Activated CD8-positive, alpha-beta memory T cell treated with anti-CD3 and anti-CD28 coated beads for 1 hour (primary cell): ENCODE results near the gene MAP2K7.
A peak's percentile ranks its signal among the peaks of the same experiment; 100 is the strongest.
"Not testable (repeated sequence)": the region's sequence is repeated elsewhere in the genome, so short reads cannot be mapped to it uniquely, and the experiment has no call there.

Experiments used
- DNase-seq, 2 donors: peaks; one replicate each; pipeline ENCODE4 v3.0.0-alpha.2; 2020; ENCODE audit warnings: low read depth in 1 of 2; ENCODE audit errors: extremely low read depth in 1 of 2

MAP2K7 gene

DNA sequence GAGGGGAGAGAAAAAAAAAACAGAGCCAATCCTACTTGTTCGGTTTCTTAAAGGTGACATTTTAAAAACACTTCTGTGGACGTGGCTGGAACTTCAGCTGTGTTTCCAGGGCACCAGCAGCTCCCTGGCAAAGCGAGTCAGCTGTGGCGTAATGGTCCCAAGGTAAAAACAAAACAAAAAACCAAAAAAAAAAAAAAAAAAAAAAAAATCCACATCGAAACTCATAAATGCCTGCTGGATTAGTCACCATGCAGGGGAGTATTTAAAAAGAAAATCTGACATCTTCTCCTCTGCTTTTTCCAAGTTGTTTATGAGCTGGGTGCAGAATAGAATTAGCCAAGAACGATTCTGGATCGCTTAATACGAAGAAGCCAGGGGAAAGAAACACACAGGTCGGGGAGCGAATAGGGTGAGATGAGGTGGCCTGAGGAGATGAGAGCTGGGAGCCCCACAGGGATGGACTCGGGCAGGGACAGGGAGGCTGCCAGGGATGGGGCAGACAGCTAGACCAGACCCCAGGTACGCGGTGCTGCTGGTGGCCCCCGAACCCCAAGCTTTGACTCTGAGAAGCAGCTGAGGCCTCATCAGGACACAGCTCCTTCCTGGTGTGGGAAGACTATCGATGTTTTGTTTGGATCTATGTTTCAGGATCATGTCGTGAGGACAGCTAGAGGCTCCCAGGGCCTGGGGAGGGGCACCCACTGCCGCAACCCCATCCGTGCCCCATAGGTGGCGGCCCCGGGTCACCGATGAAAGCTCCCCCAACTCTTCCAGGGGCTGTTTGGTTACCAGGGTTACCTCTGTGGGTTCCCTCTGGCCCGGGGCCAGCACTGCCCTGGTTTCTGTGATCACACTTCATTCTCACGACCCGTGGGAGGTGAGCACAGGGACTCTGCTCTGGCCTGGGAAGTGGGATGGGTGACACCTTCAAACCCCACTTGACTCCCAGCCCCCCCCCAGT lies 25.3 kb downstream of the MAP2K7 start:
- DNase-seq, result peak; percentile 53 to 58

DNA sequence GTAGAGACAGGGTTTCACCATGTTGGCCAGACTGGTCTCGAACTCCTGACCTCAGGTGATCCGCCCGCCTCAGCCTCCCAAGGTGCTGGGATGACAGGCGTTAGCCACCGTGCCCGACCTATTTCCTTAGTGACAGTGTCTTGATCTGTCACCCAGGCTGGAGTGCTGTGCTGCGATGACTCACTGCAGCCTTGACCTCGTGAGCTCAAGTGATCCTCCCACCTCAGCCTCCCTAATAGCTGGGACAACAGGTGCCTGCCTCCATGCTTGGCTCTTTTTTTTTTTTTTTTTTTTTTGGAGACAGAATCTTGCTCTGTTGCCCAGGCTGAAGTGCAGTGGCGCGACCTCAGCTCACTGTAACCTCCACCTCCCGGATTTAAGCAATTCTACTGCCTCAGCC lies 26.4 kb downstream of the MAP2K7 start:
- DNase-seq, result not testable (repeated sequence)

DNA sequence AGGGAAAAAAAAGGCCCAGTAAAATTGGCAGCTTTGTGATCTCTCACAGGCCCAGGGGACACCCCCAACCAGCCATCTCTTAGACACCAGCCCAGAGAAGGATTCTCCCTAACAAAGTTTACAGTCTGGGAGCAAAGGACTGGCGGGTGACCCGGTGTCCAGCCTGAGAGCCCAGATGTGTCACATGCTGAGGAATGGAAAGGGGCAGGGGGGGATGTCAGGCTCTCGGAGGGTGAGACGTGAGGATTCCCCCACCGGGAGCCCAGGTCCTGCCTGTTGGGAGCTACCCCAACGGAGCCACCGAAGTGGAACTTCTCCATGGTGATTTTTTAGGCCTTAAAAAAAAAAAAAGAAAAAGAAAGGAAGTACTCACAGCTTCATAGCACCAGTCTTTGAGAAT lies 27.1 kb downstream of the MAP2K7 start:
- DNase-seq, result no peak

DNA sequence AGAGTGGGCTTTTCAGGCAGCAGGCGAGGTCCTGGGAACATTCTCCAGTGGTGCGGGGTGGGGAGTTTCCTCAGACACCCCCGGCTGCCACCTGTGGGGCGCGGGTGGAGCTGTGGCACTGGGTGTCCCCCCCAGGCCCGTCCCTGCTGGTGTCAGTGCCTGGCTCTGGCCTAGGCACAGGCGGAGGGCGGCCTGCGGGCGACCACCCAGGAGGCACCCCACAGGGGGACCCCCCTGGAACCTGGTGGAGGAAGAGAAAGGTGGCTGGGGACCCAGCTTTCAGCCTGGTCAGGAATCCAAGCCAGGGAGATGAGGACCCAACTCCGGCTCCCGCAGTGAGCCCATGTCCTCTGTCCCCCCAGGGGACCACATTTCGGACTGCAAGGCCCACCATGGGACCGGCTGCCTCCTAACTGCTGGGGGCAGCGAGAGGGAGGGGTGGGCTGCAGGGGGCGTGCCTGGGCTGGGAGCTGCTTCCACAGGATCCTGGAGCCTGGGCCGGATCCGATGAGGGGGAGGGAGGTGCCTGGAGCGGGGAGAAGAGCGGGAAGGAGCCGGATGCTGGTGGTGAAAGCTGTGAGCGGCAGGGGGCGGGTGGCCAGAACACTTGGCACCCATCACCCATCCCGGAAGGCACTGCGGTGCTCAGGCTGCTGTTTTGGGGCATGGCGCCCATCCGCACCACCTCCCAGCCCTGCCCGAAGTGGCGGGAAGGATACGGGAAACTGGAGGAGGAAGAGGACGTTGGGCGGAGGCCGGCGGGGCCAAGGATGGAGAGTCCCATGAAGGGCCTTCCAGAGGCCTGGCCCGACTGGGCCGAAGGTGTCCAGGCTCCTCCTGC lies 27.8 kb downstream of the MAP2K7 start:
- no peak for DNase-seq

DNA sequence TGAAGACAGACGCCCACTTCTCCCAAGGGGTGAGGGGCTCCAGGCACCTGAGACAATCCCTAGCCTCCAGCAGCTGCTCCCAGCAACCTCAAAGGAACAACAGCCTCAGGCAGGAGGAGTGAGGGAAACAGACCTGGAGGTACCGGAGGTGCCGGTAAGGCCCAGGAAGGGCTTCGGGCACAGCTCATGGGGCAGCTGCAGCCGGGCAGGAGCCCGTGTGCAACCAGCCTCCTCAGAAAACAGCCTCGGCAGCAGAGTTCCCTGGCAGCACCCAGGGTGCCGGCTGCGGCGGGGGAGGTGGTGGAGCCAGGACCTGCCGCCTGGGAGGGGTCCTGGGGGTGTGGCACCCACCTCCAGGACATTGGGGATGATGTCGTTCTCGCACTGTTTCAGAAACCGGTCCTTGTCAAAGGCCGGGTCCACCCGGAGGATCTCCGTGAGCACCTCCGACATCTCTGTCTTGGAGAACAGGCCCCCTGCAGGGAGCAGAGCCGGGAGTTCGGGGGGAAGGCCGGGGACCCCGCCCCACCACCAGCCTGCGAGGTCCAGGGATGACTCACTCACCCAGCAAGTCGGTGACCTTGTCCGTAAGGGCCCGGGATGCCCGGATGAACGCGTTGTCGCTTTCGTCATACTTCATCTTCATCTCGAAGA lies 28.7 kb downstream of the MAP2K7 start:
- no peak for DNase-seq

DNA sequence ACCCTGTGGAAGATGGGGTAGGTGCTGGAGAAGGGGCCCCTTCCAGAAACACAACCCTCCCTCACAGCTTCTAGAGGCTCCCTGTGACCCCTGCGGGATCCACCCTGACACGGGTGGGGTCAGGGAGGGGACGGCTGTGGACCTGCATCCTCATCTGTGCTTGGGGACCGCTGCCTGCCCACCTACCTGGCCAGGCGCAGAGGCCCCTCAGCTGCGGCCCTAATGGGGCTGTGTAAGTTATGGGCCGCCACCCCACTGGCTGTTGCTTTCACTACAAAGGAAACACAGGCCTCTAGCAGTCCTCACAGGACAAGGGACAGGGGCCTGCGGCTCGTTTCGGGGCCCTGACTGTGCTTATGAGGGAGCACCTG lies 29.2 kb downstream of the MAP2K7 start:
- no peak for DNase-seq

DNA sequence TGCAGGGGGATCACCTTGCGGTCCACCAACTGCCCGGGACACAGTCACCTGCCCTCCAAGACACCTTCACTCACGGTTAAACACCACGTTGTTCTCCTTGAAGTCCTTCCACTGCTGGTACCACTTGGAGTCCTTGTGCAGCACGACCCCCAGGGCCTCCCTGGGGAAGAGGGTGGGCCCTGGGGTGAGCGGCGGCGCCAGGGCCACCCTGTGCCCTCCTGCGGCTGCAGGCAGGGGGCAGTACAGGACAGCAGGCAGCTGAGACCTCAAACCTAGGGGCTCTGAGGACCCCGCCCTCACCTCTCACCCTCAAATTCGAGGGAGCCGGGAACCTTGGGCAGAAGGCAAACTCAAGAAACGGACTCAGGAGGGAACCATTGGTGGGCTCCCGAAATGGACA lies 29.7 kb downstream of the MAP2K7 start:
- DNase-seq, result no peak

DNA sequence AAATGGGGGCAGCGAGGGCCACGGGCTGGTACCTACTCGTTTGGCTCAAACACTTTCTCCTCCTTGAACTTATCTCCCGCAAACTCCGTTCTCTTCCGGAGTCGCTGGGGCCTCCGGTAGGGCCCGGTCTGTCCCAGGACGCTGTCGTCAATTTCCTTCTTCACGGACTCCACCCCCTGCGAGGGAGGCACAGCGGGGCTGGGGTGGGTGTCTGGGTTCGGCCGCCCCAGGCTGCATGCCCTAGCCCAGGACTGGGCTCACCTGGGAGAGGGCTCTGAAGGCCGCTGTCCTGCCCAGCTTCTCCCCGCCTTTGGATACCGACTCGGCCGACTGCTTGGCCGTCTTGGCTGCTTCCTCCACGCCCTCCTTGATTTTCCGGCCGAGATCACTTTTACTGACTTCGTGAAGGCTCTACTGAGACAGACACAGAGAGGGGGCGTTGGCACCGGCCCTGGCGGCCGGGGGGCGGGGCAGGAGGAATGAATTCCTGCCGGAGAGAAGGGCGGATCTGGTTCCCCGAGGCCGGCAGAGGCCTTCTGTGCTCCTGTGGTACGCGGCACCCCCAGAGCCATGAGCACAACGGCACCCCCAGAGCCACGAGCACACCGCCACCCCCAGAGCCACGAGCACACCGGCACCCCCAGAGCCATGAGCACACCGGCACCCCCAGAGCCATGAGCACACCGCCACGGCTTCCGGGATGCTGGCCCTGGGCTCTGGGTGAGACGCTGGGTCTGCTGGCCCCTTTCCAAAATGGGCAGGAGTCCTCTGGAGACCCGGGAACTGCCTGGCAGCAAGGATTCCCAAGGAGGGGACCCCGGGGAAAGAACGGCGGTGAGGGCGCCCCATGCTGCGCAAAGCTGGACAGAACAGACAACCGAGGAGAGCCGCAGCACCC lies 30.4 kb downstream of the MAP2K7 start:
- DNase-seq, result no peak

DNA sequence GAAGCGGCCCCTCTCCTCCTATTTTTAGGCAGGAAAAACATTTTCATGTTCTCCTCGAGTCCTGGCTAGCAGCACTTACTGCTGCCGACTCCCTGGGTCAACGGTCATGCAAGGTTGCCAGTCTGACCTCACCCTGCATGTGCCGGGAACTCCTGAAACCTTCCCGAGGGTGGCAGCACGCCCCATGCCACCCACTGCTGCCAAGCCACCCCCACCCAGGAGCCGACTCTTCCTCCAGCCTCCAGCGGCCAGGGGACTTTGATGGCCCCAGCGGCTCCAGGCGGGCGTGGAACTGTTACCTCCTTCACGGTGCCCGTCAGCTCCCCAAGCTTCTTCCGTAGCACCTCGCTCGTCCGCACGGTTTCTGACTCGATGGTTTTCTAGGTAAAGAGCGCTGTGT lies 31.1 kb downstream of the MAP2K7 start:
- no peak for DNase-seq

DNA sequence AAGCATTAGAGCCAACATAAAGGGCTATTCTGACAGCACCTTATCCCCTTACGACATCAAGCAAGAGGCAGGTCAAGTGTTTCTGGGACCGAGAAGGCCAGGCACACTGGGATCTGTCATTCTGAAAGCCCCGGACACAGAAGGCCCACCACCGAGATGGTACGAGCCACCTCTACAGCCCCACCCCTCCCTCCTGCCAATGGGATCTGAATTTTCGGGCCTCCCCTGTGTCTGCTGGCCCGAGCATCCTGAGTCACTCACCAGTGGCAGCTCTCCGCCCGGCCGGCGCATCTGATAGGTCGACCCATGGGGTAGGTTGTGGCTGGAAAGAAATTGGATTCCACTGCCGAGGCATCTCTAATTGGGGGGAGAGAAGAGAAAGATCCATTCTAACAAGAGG lies 37.2 kb downstream of the MAP2K7 start:
- DNase-seq, result no peak

DNA sequence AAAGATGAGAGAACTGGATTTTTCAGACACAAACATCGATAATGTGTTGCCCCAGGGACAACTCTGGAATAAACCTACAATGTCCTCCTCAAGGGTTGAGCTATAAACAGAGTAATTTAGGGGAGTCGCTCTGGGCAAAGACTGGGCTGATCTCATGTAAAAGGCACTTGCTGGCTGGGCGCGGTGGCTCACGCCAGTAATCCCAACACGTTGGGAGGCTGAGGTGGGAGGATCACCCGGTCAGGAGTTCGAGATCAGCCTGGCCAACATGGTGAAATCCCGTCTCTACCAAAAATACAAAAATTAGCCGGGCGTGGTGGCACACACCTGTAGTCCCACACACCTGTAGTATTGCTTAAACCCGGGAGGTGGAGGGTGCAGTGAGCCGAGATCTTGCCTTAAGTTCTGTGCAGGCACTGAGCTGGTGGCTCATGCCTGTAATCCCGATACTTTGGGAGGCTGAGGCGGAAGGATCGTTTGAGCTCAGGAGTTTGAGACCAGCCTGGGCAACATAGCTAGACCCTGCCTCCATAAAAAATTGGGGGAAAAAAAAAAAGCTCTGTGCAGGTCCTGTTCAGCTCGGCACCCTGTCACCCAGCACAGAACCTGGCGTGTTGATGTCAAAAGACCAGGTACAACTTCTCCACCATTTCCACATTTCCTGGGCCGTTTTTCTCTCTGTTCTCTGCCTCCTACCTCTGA lies 38.4 kb downstream of the MAP2K7 start:
- no peak for DNase-seq

DNA sequence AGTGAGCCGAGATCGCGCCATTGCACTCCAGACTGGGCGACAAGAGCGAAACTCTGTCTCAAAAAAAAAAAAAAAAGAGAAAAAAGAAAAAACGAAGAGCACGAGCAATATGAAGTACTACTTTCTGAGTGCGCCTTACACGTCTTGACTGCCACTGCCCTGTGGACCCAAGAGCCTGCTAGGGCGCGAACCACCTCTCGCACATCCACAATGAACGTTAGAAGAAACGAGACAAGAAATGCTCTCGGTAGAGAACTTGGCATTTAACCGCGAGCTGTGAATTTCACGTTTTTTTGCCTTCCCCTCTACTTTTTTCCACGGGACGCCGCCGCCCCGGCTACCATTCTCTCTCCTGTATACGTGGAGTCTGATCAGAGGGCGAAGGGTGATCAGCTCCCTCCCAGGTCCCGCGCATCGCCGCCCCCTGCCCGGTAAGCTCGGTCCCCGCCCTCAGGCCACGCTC lies 39.3 kb downstream of the MAP2K7 start:
- no peak for DNase-seq

DNA sequence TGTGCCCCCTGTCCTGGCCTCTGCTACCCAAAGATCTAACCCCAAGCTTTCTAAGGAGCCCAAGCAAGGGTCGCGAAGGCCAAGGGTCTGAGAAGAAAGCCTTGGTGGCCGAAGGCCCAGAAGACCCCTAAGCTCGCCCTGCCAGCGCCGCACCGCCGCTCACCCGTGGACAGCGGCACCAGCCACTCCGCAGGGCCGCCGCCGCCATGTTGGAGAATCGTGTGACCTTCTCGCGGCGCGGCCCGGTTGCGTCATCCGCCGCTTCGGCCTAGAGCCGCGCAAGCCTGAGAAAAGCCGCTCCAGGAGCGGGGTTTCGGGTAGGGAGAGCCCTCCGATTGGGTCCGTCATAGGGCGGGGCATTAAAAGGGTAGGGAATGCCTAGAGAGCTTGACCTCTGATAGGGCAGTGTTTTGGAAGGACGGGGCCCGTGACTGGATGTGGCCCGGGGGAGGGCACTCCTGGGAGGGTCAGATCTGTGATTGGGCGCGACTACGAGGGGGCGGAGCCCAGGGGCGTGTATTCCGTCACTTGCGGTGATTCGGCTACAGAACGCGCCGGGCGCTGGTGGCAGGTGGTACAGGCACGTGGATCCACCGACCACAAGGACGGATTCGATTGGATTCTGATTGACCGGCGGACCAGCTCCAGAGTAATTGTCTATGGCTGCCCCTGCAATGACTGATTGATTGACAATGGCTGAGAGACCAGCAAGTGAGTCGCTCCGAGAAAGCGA lies 39.9 kb downstream of the MAP2K7 start, which contains the start of gene TIMM44:
TIMM44 (minus strand) TSS at position 223 of the 733 bp plus-strand sequence; CDS start at position 208, 15 bp downstream.
- peak; percentile 95 for DNase-seq

DNA sequence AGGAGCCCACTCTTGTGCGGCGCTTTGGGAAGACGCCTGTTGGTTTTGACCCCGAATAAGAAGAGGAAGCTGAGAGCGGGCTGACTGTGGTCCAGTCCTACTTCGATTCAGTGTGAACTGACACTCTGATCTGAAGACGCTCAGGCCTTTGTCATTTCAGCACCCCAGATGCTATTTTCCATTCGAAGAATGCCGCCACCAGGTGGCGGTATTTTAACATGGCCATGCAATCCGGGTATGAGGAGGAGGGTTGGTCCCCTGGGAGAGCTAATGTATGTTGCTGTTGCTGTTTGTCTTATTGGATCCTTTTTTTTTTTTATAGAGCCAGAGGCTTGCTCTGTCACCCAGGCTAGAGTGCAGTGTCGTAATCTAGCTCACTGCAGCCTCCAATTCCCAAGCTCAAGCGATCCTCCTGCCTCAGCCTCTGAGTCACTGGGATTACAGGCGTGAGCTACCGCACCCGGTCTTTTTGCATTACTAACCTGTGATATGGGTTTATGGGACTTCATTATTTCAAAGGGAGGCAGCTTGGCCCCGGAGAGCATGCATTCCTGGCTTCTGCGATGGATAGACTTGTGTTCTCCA lies 40.6 kb downstream of the MAP2K7 start:
- peak; percentile 40 to 74 for DNase-seq

DNA sequence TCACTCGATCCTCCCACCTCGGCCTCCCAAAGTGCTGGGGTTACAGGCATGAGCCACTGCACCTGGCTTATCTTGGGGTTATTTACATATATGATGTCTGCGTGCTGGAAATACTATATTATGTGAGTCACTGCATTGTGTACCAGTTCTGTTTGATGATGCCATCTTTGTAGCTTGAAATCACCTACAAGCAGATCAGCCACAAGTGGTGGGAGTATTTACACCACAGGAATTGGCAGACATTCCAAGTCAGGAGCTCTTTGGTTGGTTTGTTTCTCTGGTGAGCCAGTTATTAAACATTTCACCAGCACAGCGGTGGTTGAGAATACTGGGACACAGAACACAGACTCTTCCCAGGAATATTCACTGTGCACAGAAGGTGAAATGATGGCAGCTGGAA lies 44.3 kb downstream of the MAP2K7 start:
- no peak for DNase-seq

DNA sequence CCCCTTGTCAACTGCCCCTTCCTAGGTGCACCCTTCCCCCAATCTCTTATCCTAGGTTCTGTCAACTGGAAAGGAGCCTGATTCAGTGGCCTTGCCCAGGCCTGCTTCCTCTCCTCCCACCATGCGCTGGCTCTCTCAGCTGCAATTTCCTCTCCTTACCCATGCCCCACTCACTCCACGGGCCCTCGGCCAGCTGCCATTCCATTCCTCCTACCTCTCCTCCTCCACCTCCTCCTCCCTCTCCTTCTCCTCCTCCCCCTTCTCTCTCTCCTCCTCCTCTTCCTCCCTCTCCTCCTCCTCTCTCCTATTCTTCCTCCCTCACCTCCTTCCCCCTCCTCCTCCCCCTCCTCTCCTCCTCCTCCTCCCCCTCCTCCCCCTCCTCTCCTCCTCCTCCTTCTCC lies 49.4 kb downstream of the MAP2K7 start:
- no peak for DNase-seq

DNA sequence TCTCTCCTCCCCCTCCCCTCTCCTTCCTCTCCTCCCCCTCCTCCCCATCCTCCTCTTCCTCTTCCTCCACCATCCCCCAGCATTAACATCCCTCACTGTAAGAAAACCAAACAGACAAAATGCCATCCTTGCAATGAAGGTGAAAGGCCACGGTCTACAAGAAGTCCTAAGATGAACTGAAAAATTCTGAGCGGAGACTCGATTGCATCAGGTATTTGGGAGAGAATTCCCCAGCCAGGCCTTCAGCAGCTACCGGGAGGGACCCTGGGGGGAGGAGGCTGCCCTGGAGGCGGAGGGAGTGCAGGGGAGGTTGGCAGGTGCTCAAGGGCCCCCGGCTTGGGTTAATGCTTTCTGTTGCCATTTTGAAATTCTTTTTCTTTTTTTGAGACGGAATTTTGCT lies 49.9 kb downstream of the MAP2K7 start:
- DNase-seq, result no peak

DNA sequence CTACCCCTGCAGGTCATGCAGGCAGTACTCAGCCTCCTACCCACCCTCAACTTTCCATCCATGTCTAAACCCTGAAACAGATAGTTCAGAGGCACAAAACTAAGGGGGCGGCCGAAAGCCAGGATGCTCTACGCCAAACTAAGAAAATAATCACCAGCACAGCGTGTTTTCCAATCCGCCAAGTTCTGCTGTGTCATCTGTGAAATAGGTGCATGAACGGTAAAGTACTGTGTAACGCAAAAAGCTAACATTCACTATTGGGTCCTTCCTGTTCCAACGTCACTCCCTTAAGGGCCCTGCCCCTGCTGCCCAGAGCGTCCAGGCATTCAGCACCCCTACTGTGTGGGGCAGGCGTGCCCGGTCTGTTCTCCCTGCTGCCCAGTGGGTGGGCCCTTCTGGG lies 52.0 kb downstream of the MAP2K7 start:
- DNase-seq, result no peak

DNA sequence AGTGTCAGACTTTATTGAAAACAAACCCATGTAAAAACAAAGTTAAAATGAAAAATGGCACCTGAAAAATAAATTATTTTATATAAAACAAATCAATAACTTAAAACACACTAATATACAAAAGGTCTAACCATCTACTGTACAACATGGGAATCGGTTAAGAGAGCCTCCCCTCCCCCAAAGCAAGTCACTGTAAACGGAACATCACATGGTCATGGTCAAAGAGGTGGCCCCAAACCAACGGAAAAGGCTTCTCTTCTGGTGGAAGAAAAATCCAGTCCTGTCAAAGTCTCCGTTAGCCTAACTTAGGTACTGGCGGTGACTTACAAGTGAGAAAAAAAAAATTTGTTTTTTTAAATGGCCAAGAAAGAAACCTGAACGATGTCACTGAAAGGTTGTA lies 55.5 kb downstream of the MAP2K7 start:
- no peak for DNase-seq
